GM12878 (cell line): ENCODE measurements around the gene LRRK1. TPM values are rescaled to one million over a fixed set of nuclear protein-coding genes. Genes with fewer than 3 reads are reported as not detected.

Source experiments
- ATAC-seq: fragments of 200-7000 bp; cut with Tn5 transposase; 3 replicates; pipeline ENCODE4 v1.9.1; 2020; ENCODE audit warnings: mild to moderate bottlenecking, moderate library complexity
- BruUV-seq: library from RNA; stranded (reverse); fragments of 400-500 nt; replicated peaks from 2 replicates; lab custom pipeline; 2021; lab: Mats Ljungman, UMichigan
- CTCF ChIA-PET: fragments of 300-600 bp; sonication (Branson Sonifier 250); formaldehyde crosslinking; extraction: SDS; loops from one replicate; lab custom pipeline; 2021; ENCODE audit warnings: inconsistent platforms; lab: Yijun Ruan, JAX
- POLR2A ChIA-PET: fragments of 350-600 bp; formaldehyde crosslinking; extraction: SDS; loops from one replicate; lab custom pipeline; 2021; ENCODE audit warnings: inconsistent platforms; lab: Charles Lee
- RAD21 ChIA-PET: fragments of 300-600 bp; sonication (Branson Sonifier 250); formaldehyde crosslinking; loops from one replicate; lab custom pipeline; 2023; ENCODE audit warnings: antibody characterized with exemption; ENCODE audit not compliant: unreplicated experiment; lab: Charles Lee
- SMC1A ChIA-PET: fragments of 300-600 bp; sonication (Branson Sonifier 250); formaldehyde crosslinking; loops from one replicate; lab custom pipeline; 2023; ENCODE audit not compliant: unreplicated experiment, uncharacterized antibody; lab: Charles Lee
- DNase-seq: peaks from one replicate; pipeline ENCODE4 v3.0.0-alpha.2; 2011; ENCODE audit warnings: low read depth, low spot score
- FAIRE-seq: peaks from 3 replicates; lab custom pipeline; 2011; peaks lifted over from hg19 to GRCh38; lab: Jason Lieb, UNC
- H2AFZ ChIP-seq: 2 replicates; pipeline ENCODE4 v1.6.0; 2011; ENCODE audit warnings: low read depth, low read length, control low read depth; ENCODE audit not compliant: control insufficient read depth
- H3K27ac ChIP-seq: 2 replicates; pipeline ENCODE4 v1.5.1; 2011; ENCODE audit warnings: control low read depth; ENCODE audit not compliant: control insufficient read depth, insufficient read depth
- H3K27me3 ChIP-seq, 2 experiments: replicated peaks in 1 of 2; 2 replicates each; pipeline versions ENCODE4 v1.6.0 to v1.6.1; 2011; ENCODE audit warnings: low read length in 1 of 2; ENCODE audit not compliant: control insufficient read depth in 2 of 2, insufficient read depth in 2 of 2
- H3K36me3 ChIP-seq, 2 experiments: 2 replicates each; pipeline ENCODE4 v1.5.1; 2011; ENCODE audit warnings: low read length in 1 of 2; ENCODE audit not compliant: control insufficient read depth in 2 of 2, insufficient read depth in 2 of 2
- H3K4me1 ChIP-seq: 2 replicates; pipeline ENCODE4 v1.6.1; 2011; ENCODE audit warnings: mild to moderate bottlenecking, low read length, moderate library complexity, mixed read lengths; ENCODE audit not compliant: control insufficient read depth, insufficient read depth
- H3K4me2 ChIP-seq: 2 replicates; pipeline ENCODE4 v1.6.0; 2011; ENCODE audit warnings: control low read depth; ENCODE audit not compliant: control insufficient read depth, insufficient read depth
- H3K4me3 ChIP-seq: fragments of 200-600 bp; sonication (generic); 2 replicates; pipeline ENCODE4 v1.5.1; 2016
- H3K79me2 ChIP-seq: 2 replicates; pipeline ENCODE4 v1.6.0; 2011; ENCODE audit warnings: low read length; ENCODE audit not compliant: control insufficient read depth, insufficient read depth
- H3K9ac ChIP-seq: 2 replicates; pipeline ENCODE4 v1.8.0; 2011; ENCODE audit warnings: low read length, control low read depth, mixed read lengths; ENCODE audit not compliant: control insufficient read depth, insufficient read depth
- H3K9me3 ChIP-seq: replicated peaks from 3 replicates; pipeline ENCODE4 v1.5.1; 2011; ENCODE audit warnings: mild to moderate bottlenecking, low read length; ENCODE audit not compliant: control insufficient read depth, insufficient read depth
- H4K20me1 ChIP-seq: 2 replicates; pipeline ENCODE4 v1.6.0; 2011; ENCODE audit not compliant: control insufficient read depth, insufficient read depth
- EP300 ChIP-seq, 2 experiments: fragments of 150-350 bp in 1 of 2; IDR thresholded peaks; 2 replicates each; pipeline ENCODE4 v1.6.1; 2011 to 2012; ENCODE audit warnings: low read depth in 2 of 2, low read length in 2 of 2, borderline replicate concordance in 1 of 2, improper control_type of control experiment in 1 of 2, inconsistent platforms in 1 of 2; ENCODE audit not compliant: control insufficient read depth in 1 of 2
- KAT2A ChIP-seq: conservative IDR thresholded peaks from 2 replicates; pipeline ENCODE4 v1.6.1; 2011; ENCODE audit warnings: low read depth, low read length; ENCODE audit not compliant: control insufficient read depth
- MLLT1 ChIP-seq: fragments of 450-650 bp; IDR thresholded peaks from 2 replicates; pipeline ENCODE4 v1.6.1; 2016; ENCODE audit warnings: mild to moderate bottlenecking
- SMC3 ChIP-seq: IDR thresholded peaks from 2 replicates; pipeline ENCODE4 v1.6.1; 2011; ENCODE audit warnings: low read length, improper control_type of control experiment, borderline replicate concordance
- TCF12 ChIP-seq: IDR thresholded peaks from 2 replicates; pipeline ENCODE4 v1.6.1; 2011; ENCODE audit warnings: low read depth, mild to moderate bottlenecking, low read length
- ZNF217 ChIP-seq: fragments of 450-650 bp; IDR thresholded peaks from 2 replicates; pipeline ENCODE4 v1.6.1; 2017; ENCODE audit warnings: antibody characterized with exemption, mild to moderate bottlenecking
- WGBS: methylation state at CpG from one replicate; pipeline ENCODE4 v1.1.6; 2016; ENCODE audit warnings: low lambda C conversion rate; ENCODE audit not compliant: insufficient replicate concordance, insufficient coverage; ENCODE audit errors: missing lambda C conversion rate; 5-methylcytosine and 5-hydroxymethylcytosine counted together
- in situ Hi-C: fragments of 300-500 bp; cut with MboI; formaldehyde crosslinking; loops from 9 replicates; pipeline ENCODE4 v1.14.3; 2018; ENCODE audit warnings: mixed read lengths
- intact Hi-C: fragments of 100-400 bp; cut with micrococcal nuclease; formaldehyde crosslinking; loops from one replicate; pipeline ENCODE4 v1.14.2; 2022; ENCODE audit not compliant: unreplicated experiment
- polyA plus RNA-seq, 11 experiments: library from polyadenylated mRNA; depleted of rRNA in 4 of 11; unstranded in 6 of 11; stranded (reverse) in 5 of 11; fragments of >200 nt; fragmentation: Nextera tagmentation in 4 of 11; fragmentation: Illumina TruSeq in 1 of 11; extraction: Ambion mirVana in 4 of 11; extraction: Trizol in 1 of 11; gene quantifications; 1 replicate in 1 of 11; 2 replicates in 10 of 11; pipeline versions ENCODE4 v1.2.1 to v1.2.3, GENCODE V29; 2011 to 2016; ENCODE audit warnings: inconsistent platforms in 2 of 11, missing spikeins in 2 of 11, low read depth in 1 of 11
- total RNA-seq, 4 experiments: library from RNA; depleted of rRNA in 3 of 4; stranded (reverse); fragments of >200 nt in 3 of 4; fragmentation: Illumina TruSeq in 1 of 4; extraction: Trizol in 1 of 4; gene quantifications; 2 replicates each; pipeline versions ENCODE4 v1.2.1 to v1.2.3, GENCODE V29; 2013 to 2021
- TF ChIP-seq, protein P1 (sequence below): IDR thresholded peaks from 2 replicates; pipeline ENCODE4 v1.6.1; 2011; ENCODE audit warnings: borderline replicate concordance, low read depth, mild to moderate bottlenecking, moderate library complexity, mixed read lengths, low read length; ENCODE audit not compliant: insufficient read depth; ENCODE audit errors: extremely low read length

The LRRK1 gene
- total and polyA plus RNA-seq, 10 of the 15 experiments (the other 5 are each of a cell fraction or from before 2014, with no cell fraction given) = 2.2 to 58.3 (median 17.9) TPM

DNA sequence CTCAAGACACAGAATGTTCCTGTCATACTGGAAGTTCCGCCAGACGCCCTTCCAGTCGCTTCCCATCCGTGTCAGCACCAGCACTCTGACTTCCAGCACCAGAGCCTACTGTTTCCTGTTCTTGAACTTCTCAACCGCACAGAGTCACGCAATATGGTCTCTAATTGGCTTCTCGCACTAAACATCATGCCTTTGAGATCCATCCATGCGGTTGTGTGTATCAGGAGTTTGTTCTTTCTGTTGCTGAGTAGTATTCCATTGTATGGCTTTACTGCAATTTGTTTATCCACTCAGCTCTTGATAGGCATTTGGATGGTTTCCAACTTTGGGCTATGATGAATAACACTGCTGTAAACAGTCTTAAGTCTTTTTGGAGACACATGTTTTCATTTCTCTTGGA, 112.1 kb downstream of the LRRK1 start:
- no peak for DNase-seq
- ATAC-seq = no peak
- no TSS peak for BruUV-seq
- RAD21 ChIA-PET = no interaction called here
- SMC1A ChIA-PET = interaction anchor here (0.7 kb wide), 1 partner anchor 12 kb away, joined by 4 read pairs; no protein-coding TSS in a partner anchor
- Histone ChIP-seq H3K36me3 (peaks cover 21% of the 10 kb centered on the region in 2 experiments), H3K9me3 (peaks cover 2% of the 10 kb centered on the region; the same call in 1 of the 3 replicates), H3K9ac (no peak overlapping the region), H4K20me1 (no peaks in the 10 kb centered on the region), H3K4me3 (no peak overlapping the region), H3K27me3 (no peaks in the 10 kb centered on the region), H3K27ac (no peak overlapping the region), H3K4me1 (peaks cover 11% of the 10 kb centered on the region), H3K79me2 (no peaks in the 10 kb centered on the region; the same call in 1 of the 2 replicates), H2AFZ (no peak overlapping the region)
- intact Hi-C loops = no loop called here
- WGBS = 98% methylated on average over 8 of the region's 8 CpGs
- no peak for FAIRE-seq
- POLR2A ChIA-PET = no interaction called here
- in situ Hi-C loops = no loop called here
- CTCF ChIA-PET = no interaction called here
- TF ChIP-seq EP300 (IDR thresholded peaks at IDR 0.05; ENCODE audit: borderline replicate concordance in 1 of 2, control insufficient read depth in 1 of 2, low read depth in 2 of 2, low read length in 2 of 2) (no peak), SMC3 (no peak), TCF12 (no peak), MLLT1 (no peak), KAT2A (no peak), ZNF217 (no peak)
- TF ChIP-seq, protein P1, sequence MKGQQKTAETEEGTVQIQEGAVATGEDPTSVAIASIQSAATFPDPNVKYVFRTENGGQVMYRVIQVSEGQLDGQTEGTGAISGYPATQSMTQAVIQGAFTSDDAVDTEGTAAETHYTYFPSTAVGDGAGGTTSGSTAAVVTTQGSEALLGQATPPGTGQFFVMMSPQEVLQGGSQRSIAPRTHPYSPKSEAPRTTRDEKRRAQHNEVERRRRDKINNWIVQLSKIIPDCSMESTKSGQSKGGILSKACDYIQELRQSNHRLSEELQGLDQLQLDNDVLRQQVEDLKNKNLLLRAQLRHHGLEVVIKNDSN = no peak
- TF ChIP-seq, all 136 proteins: peak for 0
- no peak overlapping the region for H3K4me2 ChIP-seq
